OCI-LY7 (cell line): ENCODE results near the gene MYH11.

Experiments
- EZH2phosphoT487 ChIP-seq: fragments of 200-600 bp; sonication (generic); IDR thresholded peaks from 2 replicates; pipeline ENCODE4 v1.6.1; 2018; ENCODE audit warnings: low read depth, borderline replicate concordance, mild to moderate bottlenecking, mixed run types, antibody characterized with exemption, low read length, moderate library complexity, mixed read lengths
- TF ChIP-seq, protein P1 (sequence below): fragments of 200-600 bp; sonication (generic); conservative IDR thresholded peaks from 2 replicates; pipeline ENCODE4 v1.5.1; 2014; ENCODE audit warnings: mild to moderate bottlenecking, antibody characterized with exemption, low read length, moderate library complexity, mixed read lengths

DNA sequence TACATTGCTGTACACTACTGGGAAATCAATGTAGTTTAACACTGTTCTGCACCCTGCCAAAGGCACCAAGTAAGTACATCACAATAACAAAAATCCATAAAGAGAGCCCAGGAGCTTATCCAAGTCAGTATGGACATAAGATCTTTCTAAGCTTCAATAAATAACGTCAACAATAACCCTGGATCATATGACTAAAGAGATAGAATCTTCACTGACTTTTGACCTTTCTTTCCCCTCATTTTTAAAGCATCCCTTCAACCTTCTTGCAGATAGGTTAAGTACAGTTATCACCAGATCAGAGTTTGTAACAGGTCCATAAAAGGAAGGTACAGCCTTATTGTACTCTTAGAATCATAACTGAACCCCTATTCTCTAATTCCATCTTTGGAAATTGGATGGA is 29.2 kb upstream of the MYH11 start:
- TF ChIP-seq, protein P1, sequence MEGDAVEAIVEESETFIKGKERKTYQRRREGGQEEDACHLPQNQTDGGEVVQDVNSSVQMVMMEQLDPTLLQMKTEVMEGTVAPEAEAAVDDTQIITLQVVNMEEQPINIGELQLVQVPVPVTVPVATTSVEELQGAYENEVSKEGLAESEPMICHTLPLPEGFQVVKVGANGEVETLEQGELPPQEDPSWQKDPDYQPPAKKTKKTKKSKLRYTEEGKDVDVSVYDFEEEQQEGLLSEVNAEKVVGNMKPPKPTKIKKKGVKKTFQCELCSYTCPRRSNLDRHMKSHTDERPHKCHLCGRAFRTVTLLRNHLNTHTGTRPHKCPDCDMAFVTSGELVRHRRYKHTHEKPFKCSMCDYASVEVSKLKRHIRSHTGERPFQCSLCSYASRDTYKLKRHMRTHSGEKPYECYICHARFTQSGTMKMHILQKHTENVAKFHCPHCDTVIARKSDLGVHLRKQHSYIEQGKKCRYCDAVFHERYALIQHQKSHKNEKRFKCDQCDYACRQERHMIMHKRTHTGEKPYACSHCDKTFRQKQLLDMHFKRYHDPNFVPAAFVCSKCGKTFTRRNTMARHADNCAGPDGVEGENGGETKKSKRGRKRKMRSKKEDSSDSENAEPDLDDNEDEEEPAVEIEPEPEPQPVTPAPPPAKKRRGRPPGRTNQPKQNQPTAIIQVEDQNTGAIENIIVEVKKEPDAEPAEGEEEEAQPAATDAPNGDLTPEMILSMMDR, result no peak
- TF ChIP-seq EZH2phosphoT487, result no peak
